ENCODE data around the gene C20orf202.
"Not testable (repeated sequence)": the region's sequence is repeated elsewhere in the genome, so short reads cannot be mapped to it uniquely, and the experiment has no call there.

C20orf202 gene

DNA sequence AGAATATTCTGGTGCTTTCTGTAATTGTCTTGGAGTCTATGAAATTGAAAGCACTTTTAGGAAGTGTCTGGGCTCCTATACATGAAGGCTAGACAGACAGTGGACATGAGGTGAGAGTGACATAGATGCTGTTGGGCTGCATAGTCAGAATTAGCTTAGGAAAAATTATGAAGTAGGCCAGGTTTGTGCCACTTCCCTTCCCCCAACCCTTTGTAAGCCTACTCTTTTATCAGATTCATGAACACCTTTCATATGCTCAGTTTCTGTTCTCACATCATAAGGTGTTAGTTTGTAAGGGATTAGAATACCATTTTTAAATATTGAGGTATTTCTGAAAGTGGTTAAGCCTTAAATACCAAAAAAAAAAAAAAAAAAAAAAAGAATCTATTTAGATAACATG, 44.4 kb downstream of the C20orf202 start:
- no peak for DNase-seq (ENCODE audit: low read depth)

DNA sequence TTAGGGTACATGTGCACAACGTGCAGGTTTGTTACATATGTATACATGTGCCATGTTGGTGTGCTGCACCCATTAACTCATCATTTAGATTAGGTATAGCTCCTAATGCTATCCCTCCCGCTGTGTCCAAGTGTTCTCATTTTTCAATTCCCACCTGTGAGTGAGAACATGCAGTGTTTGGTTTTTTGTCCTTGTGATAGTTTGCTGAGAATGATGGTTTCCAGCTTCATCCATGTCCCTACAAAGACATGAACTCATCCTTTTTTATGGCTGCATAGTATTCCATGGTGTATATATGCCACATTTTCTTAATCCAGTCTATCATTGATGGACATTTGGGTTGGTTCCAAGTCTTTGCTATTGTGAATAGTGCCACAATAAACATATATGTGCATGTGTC, 47.0 kb downstream of the C20orf202 start:
- DNase-seq (ENCODE audit: low read depth), result not testable (repeated sequence)

DNA sequence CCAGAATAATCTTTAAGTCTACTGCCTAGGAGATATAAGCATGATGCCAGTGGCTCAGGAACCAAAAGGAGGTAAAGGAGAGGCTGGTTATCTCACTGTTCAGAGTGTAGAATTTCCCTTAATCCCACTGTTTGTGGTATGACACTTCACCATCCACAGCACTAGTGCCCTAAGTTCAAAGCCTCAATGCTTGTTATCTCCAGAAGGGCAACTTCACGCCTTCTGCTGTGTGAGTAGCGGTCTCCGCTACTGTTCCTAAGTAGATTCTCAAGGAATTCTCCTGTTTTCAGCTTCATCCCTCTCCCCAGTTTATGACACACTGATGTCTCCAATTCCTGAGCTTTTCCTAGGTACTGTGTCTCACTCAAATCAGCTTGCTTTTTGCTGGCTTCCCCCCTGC, 49.2 kb downstream of the C20orf202 start:
- no peak for DNase-seq (ENCODE audit: low read depth)

DNA sequence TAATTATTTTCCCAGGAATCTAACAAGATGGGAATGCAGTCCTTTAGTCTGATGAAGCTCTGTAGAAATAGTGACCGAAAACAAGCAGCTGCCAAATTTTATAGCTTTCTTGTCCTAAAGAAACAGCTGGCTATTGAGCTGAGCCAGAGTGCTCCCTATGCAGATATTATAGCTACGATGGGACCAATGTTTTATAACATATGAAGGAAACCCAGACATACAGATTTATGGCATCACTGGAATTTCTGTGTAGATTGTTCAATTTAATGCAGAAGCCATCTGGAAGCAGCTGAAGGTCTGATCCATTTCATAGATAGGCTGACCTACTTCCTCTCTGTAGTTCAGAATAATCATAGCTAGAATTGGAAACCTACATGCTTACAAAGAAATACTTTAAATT, 51.0 kb downstream of the C20orf202 start:
- DNase-seq (ENCODE audit: low read depth), result no peak

DNA sequence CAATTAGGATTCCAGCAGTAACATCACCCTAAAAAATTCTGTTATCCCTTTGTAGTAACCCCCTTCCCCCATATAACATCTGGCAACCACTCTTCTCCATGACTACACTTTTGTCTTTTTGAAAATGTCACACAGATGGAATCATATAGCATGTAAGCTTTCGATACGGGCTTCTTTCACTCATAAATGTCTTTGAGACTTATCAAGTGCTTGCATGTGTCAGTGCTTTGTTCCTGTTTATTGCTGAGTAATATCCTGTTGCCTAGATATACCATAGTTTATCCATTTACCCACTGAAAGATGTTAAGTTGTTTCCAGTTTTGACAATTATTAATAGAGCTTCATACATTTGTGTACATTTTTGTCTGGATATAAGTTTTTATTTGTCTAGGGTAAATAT, 52.4 kb downstream of the C20orf202 start:
- no peak for DNase-seq (ENCODE audit: low read depth)
